ENCODE measurements around the gene MCCC1. TPM values are rescaled to one million over a fixed set of nuclear protein-coding genes. Genes with fewer than 3 reads are reported as not detected.

Gene MCCC1
- total RNA-seq, 1 donor from 2014 or later, result 24.1 TPM

GRCh38 chr3:182973047-182973446 lies 126.2 kb downstream of the MCCC1 start:
- DNase-seq (ENCODE audit: low spot score), result no peak
- no peaks in the 10 kb centered on the region for H3K9me3 Mint-ChIP-seq (ENCODE audit: low read depth)
- H3K27ac Mint-ChIP-seq (ENCODE audit: unreplicated experiment), result no peak overlapping the region
- H3K36me3 Mint-ChIP-seq (ENCODE audit: low read depth), result no peaks in the 10 kb centered on the region
- no peak overlapping the region for H3K4me3 Mint-ChIP-seq (ENCODE audit: unreplicated experiment)
- TF ChIP-seq, protein P1, sequence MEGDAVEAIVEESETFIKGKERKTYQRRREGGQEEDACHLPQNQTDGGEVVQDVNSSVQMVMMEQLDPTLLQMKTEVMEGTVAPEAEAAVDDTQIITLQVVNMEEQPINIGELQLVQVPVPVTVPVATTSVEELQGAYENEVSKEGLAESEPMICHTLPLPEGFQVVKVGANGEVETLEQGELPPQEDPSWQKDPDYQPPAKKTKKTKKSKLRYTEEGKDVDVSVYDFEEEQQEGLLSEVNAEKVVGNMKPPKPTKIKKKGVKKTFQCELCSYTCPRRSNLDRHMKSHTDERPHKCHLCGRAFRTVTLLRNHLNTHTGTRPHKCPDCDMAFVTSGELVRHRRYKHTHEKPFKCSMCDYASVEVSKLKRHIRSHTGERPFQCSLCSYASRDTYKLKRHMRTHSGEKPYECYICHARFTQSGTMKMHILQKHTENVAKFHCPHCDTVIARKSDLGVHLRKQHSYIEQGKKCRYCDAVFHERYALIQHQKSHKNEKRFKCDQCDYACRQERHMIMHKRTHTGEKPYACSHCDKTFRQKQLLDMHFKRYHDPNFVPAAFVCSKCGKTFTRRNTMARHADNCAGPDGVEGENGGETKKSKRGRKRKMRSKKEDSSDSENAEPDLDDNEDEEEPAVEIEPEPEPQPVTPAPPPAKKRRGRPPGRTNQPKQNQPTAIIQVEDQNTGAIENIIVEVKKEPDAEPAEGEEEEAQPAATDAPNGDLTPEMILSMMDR (IDR thresholded peaks at IDR 0.05), result no peak
- H3K27me3 Mint-ChIP-seq (ENCODE audit: low read depth), result no peaks in the 10 kb centered on the region
- peaks cover 39% of the 10 kb centered on the region for H3K4me1 Mint-ChIP-seq (ENCODE audit: low read depth)

- no peak for DNase-seq (ENCODE audit: low spot score)
- TF ChIP-seq, protein P1 (IDR thresholded peaks at IDR 0.05), result no peak
- no peaks in the 10 kb centered on the region for H3K9me3 Mint-ChIP-seq (ENCODE audit: low read depth)
- no peaks in the 10 kb centered on the region for H3K27me3 Mint-ChIP-seq (ENCODE audit: low read depth)
- H3K4me3 Mint-ChIP-seq (ENCODE audit: unreplicated experiment), result no peak overlapping the region
- H3K4me1 Mint-ChIP-seq (ENCODE audit: low read depth), result peaks cover 41% of the 10 kb centered on the region
- H3K27ac Mint-ChIP-seq (ENCODE audit: unreplicated experiment), result peak overlapping the region; percentile 22
- H3K36me3 Mint-ChIP-seq (ENCODE audit: low read depth), result no peaks in the 10 kb centered on the region
Observed at GRCh38 chr3:182972387-182972786, 126.9 kb downstream of the MCCC1 start.

DNA sequence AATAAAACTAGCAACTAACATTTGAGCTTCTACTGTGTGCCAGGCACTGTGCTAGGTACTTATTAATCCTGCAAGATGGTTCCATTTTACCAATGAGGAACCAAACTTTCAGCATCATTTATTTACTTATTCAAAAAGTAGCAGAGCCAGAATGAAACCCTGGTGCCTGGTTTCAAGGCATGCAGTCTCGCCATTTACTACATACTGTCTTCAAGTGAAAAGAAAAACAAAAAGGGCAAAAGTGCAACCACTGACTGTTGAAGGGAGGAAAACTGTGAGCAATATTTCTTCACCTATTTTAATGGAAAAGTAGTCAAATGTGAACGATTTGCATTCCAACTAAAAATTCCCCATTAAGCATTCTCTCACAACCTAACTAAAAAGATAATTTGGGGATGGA lies 127.7 kb downstream of the MCCC1 start:
- TF ChIP-seq, protein P1 (IDR thresholded peaks at IDR 0.05), result no peak
- Mint-ChIP-seq H3K4me3 (ENCODE audit: unreplicated experiment) (peak overlapping the region; percentile 20), H3K27me3 (ENCODE audit: low read depth) (no peaks in the 10 kb centered on the region), H3K9me3 (ENCODE audit: low read depth) (no peaks in the 10 kb centered on the region), H3K4me1 (ENCODE audit: low read depth) (peaks cover 45% of the 10 kb centered on the region), H3K27ac (ENCODE audit: unreplicated experiment) (peak overlapping the region; percentile 13), H3K36me3 (ENCODE audit: low read depth) (no peaks in the 10 kb centered on the region)
- DNase-seq (ENCODE audit: low spot score), result no peak

DNA sequence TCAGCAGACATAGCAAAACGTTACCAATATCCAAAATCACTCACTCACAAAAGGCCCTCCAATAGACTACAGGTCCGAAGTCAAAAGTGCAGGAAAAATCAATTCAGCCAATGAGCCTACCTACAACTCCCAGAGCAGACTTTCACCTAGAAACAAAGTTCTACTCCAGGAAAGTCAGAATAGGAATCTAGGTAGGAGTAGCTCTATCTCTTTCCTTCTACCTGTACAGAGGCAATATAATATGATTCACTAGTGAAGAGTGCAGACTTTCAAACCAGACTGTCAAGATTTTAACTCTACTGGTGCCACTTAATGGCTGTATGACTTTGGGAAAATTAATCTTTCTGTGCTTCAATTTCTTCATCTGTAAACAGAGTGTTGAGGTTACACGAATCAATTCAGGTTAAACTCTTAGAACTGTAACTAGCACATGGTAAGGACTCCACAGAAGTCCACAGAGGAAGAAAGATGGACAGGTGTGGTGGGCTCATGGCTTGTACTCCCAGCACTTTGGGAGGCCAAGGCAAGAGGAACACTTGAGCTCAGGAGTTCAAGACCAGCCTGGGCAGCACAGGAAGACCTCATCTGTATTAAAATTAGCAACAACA lies 128.4 kb downstream of the MCCC1 start:
- no peak for DNase-seq (ENCODE audit: low spot score)
- H3K4me3 Mint-ChIP-seq (ENCODE audit: unreplicated experiment), result no peak overlapping the region
- no peaks in the 10 kb centered on the region for H3K36me3 Mint-ChIP-seq (ENCODE audit: low read depth)
- peaks cover 45% of the 10 kb centered on the region for H3K4me1 Mint-ChIP-seq (ENCODE audit: low read depth)
- H3K27me3 Mint-ChIP-seq (ENCODE audit: low read depth), result no peaks in the 10 kb centered on the region
- peak overlapping the region; percentile 45 for H3K27ac Mint-ChIP-seq (ENCODE audit: unreplicated experiment)
- TF ChIP-seq, protein P1 (IDR thresholded peaks at IDR 0.05), result no peak
- H3K9me3 Mint-ChIP-seq (ENCODE audit: low read depth), result no peaks in the 10 kb centered on the region

DNA sequence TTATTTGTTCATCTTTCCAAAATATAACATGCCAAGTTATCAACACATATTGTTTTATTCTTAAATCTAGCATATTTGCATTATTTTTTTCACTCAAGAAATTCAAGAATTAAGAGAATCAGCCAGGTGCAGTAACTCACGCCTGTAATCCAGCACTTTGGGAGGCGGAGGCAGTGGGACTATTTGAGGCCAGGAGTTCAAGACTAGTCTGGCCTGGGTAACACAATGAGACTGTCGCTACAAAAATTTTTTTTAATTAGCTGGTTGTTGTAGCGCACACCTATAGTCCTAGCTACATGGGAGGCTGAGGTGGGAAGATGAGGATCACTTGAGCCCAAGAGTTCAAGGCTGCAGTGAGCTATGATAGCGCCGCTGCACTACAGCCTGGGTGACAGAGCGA lies 129.4 kb downstream of the MCCC1 start:
- DNase-seq (ENCODE audit: low spot score), result no peak
- TF ChIP-seq, protein P1 (IDR thresholded peaks at IDR 0.05), result no peak
- Mint-ChIP-seq H3K27ac (ENCODE audit: unreplicated experiment) (peak overlapping the region; percentile 41), H3K9me3 (ENCODE audit: low read depth) (no peaks in the 10 kb centered on the region), H3K36me3 (ENCODE audit: low read depth) (no peaks in the 10 kb centered on the region), H3K4me3 (ENCODE audit: unreplicated experiment) (no peak overlapping the region), H3K27me3 (ENCODE audit: low read depth) (no peaks in the 10 kb centered on the region), H3K4me1 (ENCODE audit: low read depth) (peaks cover 52% of the 10 kb centered on the region)

All from chondrocyte (in vitro differentiated cells).